Astrocyte (in vitro differentiated cells and primary cell): ENCODE data around the gene STK35.

Source experiments
- EZH2 ChIP-seq: IDR thresholded peaks from 2 replicates; pipeline ENCODE4 v1.6.1; 2012; ENCODE audit warnings: mild to moderate bottlenecking, low read length, inconsistent platforms; ENCODE audit not compliant: insufficient read depth
- TF ChIP-seq, protein P1 (sequence below): IDR thresholded peaks from 2 replicates; pipeline ENCODE4 v1.5.1; 2011; ENCODE audit warnings: low read depth, mild to moderate bottlenecking, inconsistent platforms, low read length, moderate library complexity; ENCODE audit not compliant: insufficient read depth

GRCh38 chr20:2163312-2163711 is 61.7 kb downstream of the STK35 start:
- TF ChIP-seq, protein P1, sequence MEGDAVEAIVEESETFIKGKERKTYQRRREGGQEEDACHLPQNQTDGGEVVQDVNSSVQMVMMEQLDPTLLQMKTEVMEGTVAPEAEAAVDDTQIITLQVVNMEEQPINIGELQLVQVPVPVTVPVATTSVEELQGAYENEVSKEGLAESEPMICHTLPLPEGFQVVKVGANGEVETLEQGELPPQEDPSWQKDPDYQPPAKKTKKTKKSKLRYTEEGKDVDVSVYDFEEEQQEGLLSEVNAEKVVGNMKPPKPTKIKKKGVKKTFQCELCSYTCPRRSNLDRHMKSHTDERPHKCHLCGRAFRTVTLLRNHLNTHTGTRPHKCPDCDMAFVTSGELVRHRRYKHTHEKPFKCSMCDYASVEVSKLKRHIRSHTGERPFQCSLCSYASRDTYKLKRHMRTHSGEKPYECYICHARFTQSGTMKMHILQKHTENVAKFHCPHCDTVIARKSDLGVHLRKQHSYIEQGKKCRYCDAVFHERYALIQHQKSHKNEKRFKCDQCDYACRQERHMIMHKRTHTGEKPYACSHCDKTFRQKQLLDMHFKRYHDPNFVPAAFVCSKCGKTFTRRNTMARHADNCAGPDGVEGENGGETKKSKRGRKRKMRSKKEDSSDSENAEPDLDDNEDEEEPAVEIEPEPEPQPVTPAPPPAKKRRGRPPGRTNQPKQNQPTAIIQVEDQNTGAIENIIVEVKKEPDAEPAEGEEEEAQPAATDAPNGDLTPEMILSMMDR, result no peak
- no peak for TF ChIP-seq EZH2
